HG02759 (cell line): ENCODE results near the gene ITIH3.

Experiments
- ATAC-seq: cut with Tn5 transposase; IDR thresholded peaks from one replicate; pipeline ENCODE4 v1.9.1; 2021; ENCODE audit warnings: mild to moderate bottlenecking, moderate library complexity; ENCODE audit not compliant: unreplicated experiment

ITIH3 gene

GRCh38 chr3:52779011-52779836 lies 15.4 kb upstream of the ITIH3 start:
- peak; percentile 82 for ATAC-seq

GRCh38 chr3:52779837-52780585 lies 14.6 kb upstream of the ITIH3 start:
- ATAC-seq = no peak

- no peak for ATAC-seq
Measured at GRCh38 chr3:52781741-52782140, 12.9 kb upstream of the ITIH3 start.

GRCh38 chr3:52782412-52783210 lies 12.0 kb upstream of the ITIH3 start:
- ATAC-seq = no peak

GRCh38 chr3:52783211-52783555 lies 11.4 kb upstream of the ITIH3 start:
- ATAC-seq = no peak

- ATAC-seq = no peak
Measured at GRCh38 chr3:52784021-52784621, 10.5 kb upstream of the ITIH3 start.

GRCh38 chr3:52784931-52785590 lies 9.5 kb upstream of the ITIH3 start:
- no peak for ATAC-seq

- ATAC-seq = no peak
Measured at GRCh38 chr3:52786330-52787215, 8.0 kb upstream of the ITIH3 start.

GRCh38 chr3:52787246-52787645 lies 7.3 kb upstream of the ITIH3 start:
- ATAC-seq = no peak

GRCh38 chr3:52787672-52788625 lies 6.6 kb upstream of the ITIH3 start:
- no peak for ATAC-seq

GRCh38 chr3:52788890-52789745 lies 5.5 kb upstream of the ITIH3 start:
- ATAC-seq = no peak

GRCh38 chr3:52789746-52790040 lies 4.9 kb upstream of the ITIH3 start:
- ATAC-seq = no peak

- ATAC-seq = no peak
Measured at GRCh38 chr3:52790337-52790736, 4.3 kb upstream of the ITIH3 start.

GRCh38 chr3:52790741-52791140 lies 3.9 kb upstream of the ITIH3 start:
- no peak for ATAC-seq

- ATAC-seq = no peak
Measured at GRCh38 chr3:52791366-52791765, 3.2 kb upstream of the ITIH3 start.

GRCh38 chr3:52791928-52792327 lies 2.7 kb upstream of the ITIH3 start:
- ATAC-seq = no peak

GRCh38 chr3:52792413-52792812 lies 2.2 kb upstream of the ITIH3 start:
- ATAC-seq = no peak
